Parathyroid adenoma (tissue), 2 donors: ENCODE data around the gene SLC26A2.

Source experiments
- H2AFZ ChIP-seq: fragments of 300-600 bp; sonication (generic); one replicate; pipeline ENCODE4 v1.7.0; 2017; ENCODE audit warnings: antibody characterized with exemption, mild to moderate bottlenecking
- H3K27ac ChIP-seq: fragments of 300-600 bp; sonication (generic); one replicate; pipeline ENCODE4 v1.7.0; 2017
- H3K27me3 ChIP-seq: fragments of 300-600 bp; sonication (generic); one replicate; pipeline ENCODE4 v1.7.0; 2017; ENCODE audit warnings: low read length; ENCODE audit not compliant: control insufficient read depth, insufficient read depth
- H3K36me3 ChIP-seq: fragments of 300-600 bp; sonication (generic); one replicate; pipeline ENCODE4 v1.7.0; 2017; ENCODE audit warnings: low read length; ENCODE audit not compliant: control insufficient read depth, insufficient read depth
- H3K4me1 ChIP-seq: fragments of 300-600 bp; sonication (generic); one replicate; pipeline ENCODE4 v1.7.0; 2017; ENCODE audit warnings: control low read depth
- H3K4me2 ChIP-seq: fragments of 300-600 bp; sonication (generic); one replicate; pipeline ENCODE4 v1.7.0; 2017; ENCODE audit warnings: low read length
- H3K4me3 ChIP-seq: fragments of 300-600 bp; sonication (generic); one replicate; pipeline ENCODE4 v1.7.0; 2017; ENCODE audit warnings: low read depth, low read length
- H3K79me2 ChIP-seq: fragments of 300-600 bp; sonication (generic); one replicate; pipeline ENCODE4 v1.7.0; 2017; ENCODE audit warnings: control low read depth
- H3K9ac ChIP-seq: fragments of 300-600 bp; sonication (generic); one replicate; pipeline ENCODE4 v1.7.0; 2017; ENCODE audit warnings: mild to moderate bottlenecking
- H3K9me3 ChIP-seq: fragments of 300-600 bp; sonication (generic); one replicate; pipeline ENCODE4 v1.7.0; 2017; ENCODE audit warnings: low read length; ENCODE audit not compliant: control insufficient read depth
- CTCF ChIP-seq: fragments of 300-600 bp; sonication (generic); IDR thresholded peaks from one replicate; pipeline ENCODE4 v1.7.0; 2017; ENCODE audit warnings: antibody characterized with exemption, mild to moderate bottlenecking
- donor health status: primary hyperparathyroidism.

The SLC26A2 gene

GRCh38 chr5:149922950-149923349 lies 37.6 kb upstream of the SLC26A2 start:
- no peak overlapping the region for H2AFZ ChIP-seq
- no peaks in the 10 kb centered on the region for H3K36me3 ChIP-seq
- no peaks in the 10 kb centered on the region for H3K9me3 ChIP-seq
- H3K4me2 ChIP-seq: no peak overlapping the region
- H3K79me2 ChIP-seq: no peaks in the 10 kb centered on the region
- H3K4me3 ChIP-seq: no peak overlapping the region
- H3K27me3 ChIP-seq: no peaks in the 10 kb centered on the region
- no peak overlapping the region for H3K9ac ChIP-seq
- H3K4me1 ChIP-seq: peaks cover 4% of the 10 kb centered on the region
- no peak for TF ChIP-seq CTCF
- H3K27ac ChIP-seq: no peak overlapping the region

- no peak overlapping the region for H3K4me3 ChIP-seq
- no peaks in the 10 kb centered on the region for H3K79me2 ChIP-seq
- no peaks in the 10 kb centered on the region for H3K27me3 ChIP-seq
Measured at GRCh38 chr5:149924486-149924885, 36.1 kb upstream of the SLC26A2 start.

GRCh38 chr5:149930043-149930748 lies 30.4 kb upstream of the SLC26A2 start:
- H3K4me1 ChIP-seq: peaks cover 17% of the 10 kb centered on the region
- H3K79me2 ChIP-seq: no peaks in the 10 kb centered on the region
- H3K4me2 ChIP-seq: peak overlapping the region; percentile 68
- no peaks in the 10 kb centered on the region for H3K36me3 ChIP-seq
- peak overlapping the region; percentile 87 for H3K27ac ChIP-seq
- H3K27me3 ChIP-seq: no peaks in the 10 kb centered on the region
- TF ChIP-seq CTCF: no peak
- H3K9ac ChIP-seq: no peak overlapping the region
- peak overlapping the region; percentile 45 for H3K4me3 ChIP-seq
- H3K9me3 ChIP-seq: no peaks in the 10 kb centered on the region
- peak overlapping the region; percentile 80 for H2AFZ ChIP-seq

More at GRCh38 chr5:149924486-149924885, 36.1 kb upstream of the SLC26A2 start:
- H3K9me3 ChIP-seq: no peaks in the 10 kb centered on the region
- no peak overlapping the region for H3K9ac ChIP-seq
- H3K27ac ChIP-seq: no peak overlapping the region
- no peak overlapping the region for H2AFZ ChIP-seq
- no peaks in the 10 kb centered on the region for H3K4me1 ChIP-seq
- H3K4me2 ChIP-seq: no peak overlapping the region
- no peaks in the 10 kb centered on the region for H3K36me3 ChIP-seq
- TF ChIP-seq CTCF: no peak

GRCh38 chr5:149930749-149931574 lies 29.6 kb upstream of the SLC26A2 start:
- H3K36me3 ChIP-seq: no peaks in the 10 kb centered on the region
- TF ChIP-seq CTCF: no peak
- peak overlapping the region; percentile 68 for H3K4me2 ChIP-seq
- H3K9ac ChIP-seq: no peak overlapping the region
- H3K27ac ChIP-seq: peak overlapping the region; percentile 87
- peaks cover 23% of the 10 kb centered on the region for H3K4me1 ChIP-seq
- H3K27me3 ChIP-seq: no peaks in the 10 kb centered on the region
- H2AFZ ChIP-seq: peak overlapping the region; percentile 80
- peak overlapping the region; percentile 45 for H3K4me3 ChIP-seq
- H3K9me3 ChIP-seq: no peaks in the 10 kb centered on the region
- no peaks in the 10 kb centered on the region for H3K79me2 ChIP-seq
